Measurements from ENCODE around the gene POLR3GL. TPM values are rescaled to one million over a fixed set of nuclear protein-coding genes. Genes with fewer than 3 reads are reported as not detected.

Gene POLR3GL
- total and polyA plus RNA-seq, 12 donors, result 30.9 to 64.5 (median 39.5) TPM

DNA sequence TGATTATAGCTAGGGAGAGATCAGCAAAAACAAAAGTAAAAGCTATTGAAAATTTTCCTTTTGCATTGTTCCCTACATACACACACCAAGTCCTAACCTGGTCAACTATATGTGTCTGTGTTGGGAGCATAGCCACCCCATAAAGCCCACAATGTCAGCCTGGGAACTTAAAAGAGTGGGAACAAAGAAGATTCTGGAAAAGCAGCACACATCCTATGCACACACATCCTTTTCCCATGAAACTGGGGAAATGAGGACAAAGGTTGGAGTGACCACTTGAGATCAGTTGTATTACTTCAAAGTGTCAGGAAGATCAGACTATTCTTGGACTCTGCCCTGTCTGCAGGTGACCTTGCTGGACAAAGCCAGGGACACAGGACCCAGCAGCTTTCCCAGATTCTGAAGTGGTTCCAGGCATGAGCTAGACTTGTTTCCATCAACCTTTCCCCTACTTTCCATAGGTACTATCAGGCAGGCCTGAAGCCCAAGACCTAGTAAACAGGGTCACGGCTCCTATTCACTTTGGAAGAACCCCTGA is 16.0 kb downstream of the POLR3GL start:
- DNase-seq (peak in 1 of 2 donors; percentile 74), ATAC-seq (peak in 7 of 8 donors; percentile 14 to 70 (median 46))
- intact Hi-C loops (cut with DNase I), result loop anchor here in 2 of 10 donors (1.0 to 2.0 kb wide), 2 partner anchors 16 to 17 kb away; partner anchors contain the start of gene TXNIP (in 1 of the 2)
- Histone ChIP-seq H3K4me3 (peak overlapping the region in 8 of 10 donors; percentile 4 to 44 (median 18)), H3K27ac (peak overlapping the region; percentile 90 to 97 (median 94)), H3K9me3 (no peaks in the 10 kb centered on the region), H3K4me1 (peaks cover 60 to 84% (median 81%) of the 10 kb centered on the region in 9 donors), H3K27me3 (no peaks in the 10 kb centered on the region), H3K36me3 (peaks cover 0 to 6% (median 0%) of the 10 kb centered on the region in 9 donors)
- WGBS, 2 donors, result 19 to 39% methylated on average over 1 of the region's 1 CpG
- TF ChIP-seq, protein P1, sequence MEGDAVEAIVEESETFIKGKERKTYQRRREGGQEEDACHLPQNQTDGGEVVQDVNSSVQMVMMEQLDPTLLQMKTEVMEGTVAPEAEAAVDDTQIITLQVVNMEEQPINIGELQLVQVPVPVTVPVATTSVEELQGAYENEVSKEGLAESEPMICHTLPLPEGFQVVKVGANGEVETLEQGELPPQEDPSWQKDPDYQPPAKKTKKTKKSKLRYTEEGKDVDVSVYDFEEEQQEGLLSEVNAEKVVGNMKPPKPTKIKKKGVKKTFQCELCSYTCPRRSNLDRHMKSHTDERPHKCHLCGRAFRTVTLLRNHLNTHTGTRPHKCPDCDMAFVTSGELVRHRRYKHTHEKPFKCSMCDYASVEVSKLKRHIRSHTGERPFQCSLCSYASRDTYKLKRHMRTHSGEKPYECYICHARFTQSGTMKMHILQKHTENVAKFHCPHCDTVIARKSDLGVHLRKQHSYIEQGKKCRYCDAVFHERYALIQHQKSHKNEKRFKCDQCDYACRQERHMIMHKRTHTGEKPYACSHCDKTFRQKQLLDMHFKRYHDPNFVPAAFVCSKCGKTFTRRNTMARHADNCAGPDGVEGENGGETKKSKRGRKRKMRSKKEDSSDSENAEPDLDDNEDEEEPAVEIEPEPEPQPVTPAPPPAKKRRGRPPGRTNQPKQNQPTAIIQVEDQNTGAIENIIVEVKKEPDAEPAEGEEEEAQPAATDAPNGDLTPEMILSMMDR (IDR thresholded peaks at IDR 0.05), result no peak

DNA sequence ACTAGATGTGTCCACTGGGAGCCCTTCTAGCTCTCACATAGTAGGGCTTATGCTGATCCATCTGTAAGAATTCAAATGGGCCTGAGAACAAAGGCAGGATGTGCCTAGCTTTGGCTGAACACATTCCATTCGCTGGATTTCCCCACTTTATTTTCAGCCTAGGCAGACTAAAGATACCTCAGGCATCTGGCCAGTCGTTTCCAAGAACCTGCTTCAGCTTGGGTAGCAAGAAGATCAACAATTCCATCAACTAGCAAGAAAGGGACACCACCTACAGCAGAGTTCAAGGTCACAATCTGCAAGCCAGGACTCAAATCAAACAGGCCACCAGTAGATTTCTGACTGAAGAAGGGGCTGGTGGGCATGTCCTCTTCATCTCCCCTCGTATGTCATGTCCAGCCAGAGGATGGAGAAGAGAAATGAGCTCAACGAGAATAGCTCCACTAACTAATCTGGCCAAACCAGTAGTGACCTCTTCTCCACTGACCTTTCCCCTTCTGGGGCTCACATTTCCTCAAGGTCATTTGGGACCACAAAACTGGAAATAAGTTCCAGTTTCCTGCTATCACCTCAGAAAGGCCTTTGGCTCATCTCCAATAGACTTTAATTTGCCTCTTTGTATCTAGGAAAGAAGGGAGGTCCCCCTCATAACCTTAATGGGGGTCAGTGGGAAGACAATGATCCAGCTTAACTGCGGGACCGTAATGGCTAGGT is 17.7 kb downstream of the POLR3GL start:
- ATAC-seq (peak in 3 of 8 donors; percentile 4 to 8 (median 7)), DNase-seq (peak in 1 of 2 donors; percentile 74)
- Histone ChIP-seq H3K27ac (peak overlapping the region; percentile 90 to 97 (median 94)), H3K9me3 (no peaks in the 10 kb centered on the region), H3K4me3 (peak overlapping the region in 1 of 10 donors; percentile 14), H3K4me1 (peaks cover 62 to 100% (median 96%) of the 10 kb centered on the region in 9 donors), H3K27me3 (no peaks in the 10 kb centered on the region), H3K36me3 (no peaks in the 10 kb centered on the region)
- TF ChIP-seq, protein P1 (IDR thresholded peaks at IDR 0.05), result no peak
- intact Hi-C loops (cut with DNase I), result no loop called here
- 38 to 42% methylated on average over 6 of the region's 6 CpGs for WGBS, 2 donors

DNA sequence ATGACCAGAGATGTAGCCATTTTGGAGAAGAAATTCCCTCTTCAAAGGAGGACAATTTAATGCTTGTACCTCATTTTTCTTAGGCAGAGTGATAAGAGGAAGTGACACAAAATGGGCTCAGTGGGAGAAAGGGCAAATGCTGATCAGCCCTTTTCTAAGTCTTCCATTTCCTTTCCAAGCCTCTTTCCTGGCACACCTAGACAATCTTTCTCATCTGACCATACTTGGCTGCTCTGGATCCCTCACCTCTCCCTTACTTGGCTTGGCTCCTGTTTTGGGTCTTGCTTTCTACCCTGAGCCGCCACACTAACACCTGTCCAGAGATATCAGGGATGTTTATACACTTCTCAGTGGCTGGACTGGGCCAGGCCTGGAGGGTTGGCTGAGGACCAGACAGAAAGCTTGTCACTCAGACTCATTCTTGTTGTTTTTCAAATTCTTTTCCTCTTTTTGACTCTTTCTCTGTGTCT is 18.8 kb downstream of the POLR3GL start:
- Histone ChIP-seq H3K36me3 (no peaks in the 10 kb centered on the region), H3K27me3 (no peaks in the 10 kb centered on the region), H3K4me1 (peaks cover 56 to 100% (median 86%) of the 10 kb centered on the region in 9 donors), H3K9me3 (no peaks in the 10 kb centered on the region), H3K4me3 (no peak overlapping the region), H3K27ac (peak overlapping the region; percentile 90 to 97 (median 94))
- TF ChIP-seq, protein P1 (IDR thresholded peaks at IDR 0.05), result no peak
- 35 to 54% methylated on average over 1 of the region's 1 CpG for WGBS, 2 donors
- intact Hi-C loops (cut with DNase I), result no loop called here
- DNase-seq (no peak), ATAC-seq (peak in 2 of 8 donors; percentile 1 to 10)

DNA sequence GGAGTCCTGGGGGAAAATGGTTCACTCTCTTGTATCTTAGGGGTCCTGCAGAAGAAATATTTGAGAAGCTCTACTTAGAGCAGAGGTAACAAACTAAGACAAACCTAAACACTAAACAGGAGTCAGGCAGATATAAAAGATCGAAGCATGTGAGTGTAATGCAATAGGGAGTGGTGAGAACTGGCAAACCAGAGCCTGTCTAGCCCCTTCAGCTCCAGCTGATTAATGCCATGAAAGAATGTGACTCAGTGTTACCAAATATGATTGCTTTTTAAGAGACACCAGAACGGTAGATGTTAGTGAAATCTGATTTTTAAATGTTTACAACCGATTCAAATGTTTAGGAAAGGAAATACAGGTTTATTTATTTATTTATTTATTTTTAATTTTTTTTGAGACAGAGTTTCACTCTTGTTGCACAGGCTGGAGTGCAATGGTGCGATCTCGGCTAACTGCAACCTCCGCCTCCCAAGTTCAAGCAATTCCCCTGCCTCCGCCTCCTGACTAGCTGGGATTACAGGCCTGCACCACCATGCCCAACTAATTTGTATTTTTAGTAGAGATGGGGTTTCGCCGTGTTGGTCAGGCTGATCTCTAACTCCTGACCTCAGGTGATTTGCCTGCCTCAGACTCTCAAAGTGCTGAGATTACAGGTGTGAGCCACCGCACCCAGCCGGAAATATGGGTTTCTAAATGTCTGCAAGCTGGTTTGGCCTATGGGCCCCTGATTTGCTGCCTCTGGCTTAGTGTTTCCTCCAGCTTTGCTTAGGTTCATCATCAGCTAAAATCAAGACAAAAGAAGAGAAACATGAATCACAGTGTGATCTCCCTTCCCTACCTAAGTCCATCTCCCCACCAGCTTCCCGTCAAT is 19.7 kb downstream of the POLR3GL start:
- Histone ChIP-seq H3K27me3 (no peaks in the 10 kb centered on the region), H3K36me3 (no peaks in the 10 kb centered on the region), H3K4me1 (peaks cover 49 to 97% (median 76%) of the 10 kb centered on the region in 9 donors), H3K4me3 (peak overlapping the region in 3 of 10 donors; percentile 5 to 39 (median 21)), H3K27ac (peak overlapping the region; percentile 92 to 97 (median 95)), H3K9me3 (no peaks in the 10 kb centered on the region)
- WGBS, 2 donors, result 86% methylated on average over 12 of the region's 12 CpGs
- TF ChIP-seq, protein P1 (IDR thresholded peaks at IDR 0.05), result no peak
- intact Hi-C loops (cut with DNase I), result no loop called here
- DNase-seq (no peak), ATAC-seq (no peak)

Data from heart right ventricle (tissue), 16 donors.